HG02840 (cell line): ENCODE data around the gene CDKAL1.
"Not testable (repeated sequence)": the region's sequence is repeated elsewhere in the genome, so short reads cannot be mapped to it uniquely, and the experiment has no call there.

Experiments used
- ATAC-seq: cut with Tn5 transposase; IDR thresholded peaks from one replicate; pipeline ENCODE4 v1.9.1; 2021; ENCODE audit warnings: mild to moderate bottlenecking, moderate library complexity, moderate number of reproducible peaks; ENCODE audit not compliant: unreplicated experiment, low FRiP score

The CDKAL1 gene

DNA sequence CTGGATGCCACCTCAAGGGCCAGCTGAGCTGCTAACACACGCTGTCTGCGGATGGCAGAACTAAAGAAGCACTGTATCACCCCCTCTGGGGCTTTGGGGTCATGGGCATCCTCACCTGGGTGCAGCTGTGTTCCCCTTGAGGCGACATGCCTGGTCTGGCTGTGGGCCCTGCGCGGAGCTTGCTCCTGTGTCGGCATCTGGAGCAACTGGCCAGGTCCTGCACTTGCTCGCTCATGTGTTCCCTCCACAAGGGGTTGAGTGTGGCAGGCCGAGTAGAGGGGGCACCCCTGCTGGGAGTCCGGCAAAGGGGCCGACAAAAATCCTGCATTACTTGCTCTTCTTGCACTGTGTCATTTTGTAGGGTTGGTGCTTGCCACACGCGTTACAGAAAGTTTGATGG is 189.0 kb downstream of the CDKAL1 start:
- ATAC-seq, result no peak

DNA sequence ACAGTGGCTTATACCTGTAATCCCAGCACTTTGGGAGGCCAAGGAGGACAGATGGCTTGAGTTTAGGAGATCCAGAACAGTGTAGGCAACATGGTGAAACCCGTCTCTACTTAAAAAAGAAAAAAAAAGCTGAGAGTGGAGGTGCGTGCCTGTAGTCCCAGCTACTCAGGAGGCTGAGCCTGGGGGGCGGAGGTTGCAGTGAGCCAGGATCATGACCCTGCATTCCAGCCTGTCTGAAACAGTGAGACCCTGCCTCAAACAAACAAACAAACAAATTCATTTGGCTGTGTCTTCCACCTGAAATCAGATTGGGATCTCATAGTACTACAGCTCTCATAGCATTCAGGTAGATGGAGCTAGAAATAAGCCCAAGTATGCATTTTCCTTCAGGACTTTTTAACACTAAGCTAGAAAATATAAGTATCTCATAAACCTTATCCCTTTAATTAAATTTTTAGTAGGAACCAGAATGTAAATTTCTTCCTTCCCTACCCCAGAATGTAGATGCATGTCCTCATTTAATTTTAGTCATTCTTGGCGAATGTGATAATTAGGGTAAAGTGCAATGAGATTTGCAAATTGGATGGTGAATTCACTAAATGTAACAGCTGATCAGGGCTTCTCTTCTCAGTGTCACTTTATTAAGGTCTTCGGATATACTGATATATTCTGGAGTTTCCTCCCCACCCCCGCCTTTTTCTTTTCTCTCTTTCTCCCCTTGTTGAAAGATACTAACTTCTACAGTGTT is 190.4 kb downstream of the CDKAL1 start:
- no peak for ATAC-seq

DNA sequence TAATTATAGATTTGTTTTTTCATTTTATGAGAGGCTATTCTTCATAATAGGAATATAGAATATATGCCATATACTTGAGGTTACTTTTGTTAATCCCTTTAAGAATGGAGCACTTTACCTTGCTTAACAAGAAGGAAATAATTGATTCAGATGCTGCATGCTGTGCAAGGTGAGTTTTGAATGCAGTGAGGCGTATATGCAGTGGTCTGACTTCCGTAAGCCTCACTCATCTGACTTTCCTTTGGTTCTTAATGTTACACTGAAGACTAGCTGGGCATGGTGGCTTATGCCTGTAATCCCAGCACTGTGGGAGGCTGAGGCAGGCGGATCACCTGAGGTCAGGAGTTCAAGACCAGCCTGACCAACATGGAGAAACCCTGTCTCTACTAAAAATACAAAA is 191.0 kb downstream of the CDKAL1 start:
- ATAC-seq, result not testable (repeated sequence)

DNA sequence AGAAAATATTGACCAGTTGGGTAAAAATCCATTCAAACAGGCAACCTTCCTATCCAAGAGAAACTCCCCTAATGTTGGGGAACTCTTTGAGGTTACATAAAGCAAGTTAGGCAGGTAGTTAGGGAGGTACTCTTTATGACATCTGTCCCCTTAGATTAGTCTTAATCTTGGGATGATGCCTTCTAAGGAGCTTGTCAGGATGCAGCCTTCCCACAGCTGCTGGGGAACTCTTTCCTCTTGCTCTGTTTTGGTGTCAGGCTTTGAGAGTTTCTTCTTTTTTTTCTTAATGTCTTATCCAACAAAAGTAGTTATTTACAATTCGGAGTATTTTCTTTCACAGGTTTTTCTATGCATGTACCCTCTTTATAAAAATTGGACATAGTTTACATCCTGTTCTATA is 194.8 kb downstream of the CDKAL1 start:
- ATAC-seq, result no peak

DNA sequence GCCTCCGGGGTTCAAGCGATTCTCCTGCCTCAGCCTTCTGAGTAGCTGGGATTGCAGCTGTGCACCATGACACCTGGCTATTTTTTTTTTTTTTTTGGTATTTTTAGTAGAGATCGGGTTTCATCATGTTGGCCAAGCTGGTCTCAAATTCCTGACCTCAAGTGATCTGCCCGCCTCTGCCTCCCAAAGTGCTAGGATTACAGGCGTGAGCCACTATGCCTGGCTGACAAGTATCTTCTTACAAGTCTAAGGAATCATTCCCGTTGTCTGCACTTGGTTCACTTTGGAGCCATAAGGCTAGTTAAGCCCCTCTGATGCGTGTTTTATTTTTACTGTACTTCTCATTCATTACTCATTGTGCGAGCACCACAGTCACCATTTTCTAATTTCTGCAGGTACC is 198.1 kb downstream of the CDKAL1 start:
- ATAC-seq, result not testable (repeated sequence)

DNA sequence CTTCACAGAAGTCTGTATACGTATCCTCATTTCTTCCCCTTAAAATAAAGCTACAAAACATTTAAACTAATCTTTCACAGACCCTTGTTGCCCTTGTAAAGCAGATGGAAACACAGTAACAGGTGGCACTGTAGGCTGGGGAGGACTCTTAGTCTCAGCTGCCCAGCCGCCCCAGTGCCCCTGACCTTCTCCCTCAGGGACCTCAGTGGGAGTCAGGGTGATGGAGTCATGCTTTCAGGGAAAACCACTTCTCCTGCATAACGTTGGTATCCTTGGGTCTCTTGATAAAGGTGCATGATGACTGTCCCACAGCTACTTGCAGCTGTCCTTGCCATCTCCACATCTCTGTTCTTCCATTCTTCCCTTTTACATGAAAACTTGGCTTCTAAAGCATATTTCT is 198.6 kb downstream of the CDKAL1 start:
- ATAC-seq, result no peak

DNA sequence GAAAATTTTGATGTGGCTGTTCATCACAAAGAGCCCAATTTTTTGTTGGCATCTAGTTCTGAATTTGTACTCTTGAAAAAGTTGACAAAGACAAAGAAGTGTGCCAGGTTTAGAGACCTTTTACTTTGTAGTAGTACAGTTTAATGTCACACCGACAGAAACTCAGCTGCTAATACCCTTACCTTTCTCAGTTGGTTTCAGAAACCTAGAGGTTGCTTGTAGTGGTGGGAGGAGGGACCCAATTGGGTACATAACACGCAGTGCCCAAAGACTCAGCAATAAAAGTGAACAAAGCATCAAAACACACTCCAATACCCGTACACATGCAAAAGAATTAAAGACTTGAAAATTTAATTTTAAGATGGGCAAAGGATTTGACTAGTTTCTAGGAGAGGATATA is 203.7 kb downstream of the CDKAL1 start:
- no peak for ATAC-seq

DNA sequence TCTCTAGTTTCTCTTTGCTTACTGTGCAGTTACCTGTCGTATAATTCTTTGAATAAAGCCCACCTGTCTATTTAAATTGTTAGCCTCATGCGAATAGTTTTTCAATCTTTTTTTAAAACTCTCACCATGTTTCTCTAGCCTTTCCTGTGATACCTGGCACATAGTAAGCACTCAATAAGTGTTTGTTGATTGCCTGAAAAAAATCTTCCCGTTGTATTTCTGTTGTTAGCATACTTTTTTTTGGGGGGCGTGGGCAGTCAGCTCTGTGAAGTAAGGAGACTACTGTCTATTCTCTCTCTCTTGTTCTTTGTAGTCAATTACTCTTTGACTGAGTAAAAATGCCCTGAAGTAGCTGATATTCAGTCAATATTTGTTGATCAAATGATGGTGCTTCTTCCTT is 205.8 kb downstream of the CDKAL1 start:
- ATAC-seq, result no peak

DNA sequence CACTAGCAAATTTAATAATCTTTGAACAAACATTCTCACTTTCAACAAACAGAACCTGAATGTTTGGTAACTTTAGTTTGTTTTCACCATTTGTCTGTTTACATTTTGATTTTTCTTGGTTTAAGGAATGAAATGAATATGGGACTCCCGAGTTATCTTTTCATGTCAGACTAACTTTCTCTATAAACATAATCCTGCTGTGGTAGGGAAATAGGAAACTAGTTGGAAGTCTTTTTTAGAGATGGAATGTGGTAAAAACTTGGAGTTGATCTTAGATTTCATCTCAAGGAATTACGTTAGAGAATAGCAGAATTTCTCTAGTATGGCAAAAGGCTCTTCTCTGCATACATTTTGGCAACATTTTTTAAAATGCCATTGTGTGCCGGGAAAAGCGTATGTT is 206.5 kb downstream of the CDKAL1 start:
- no peak for ATAC-seq

DNA sequence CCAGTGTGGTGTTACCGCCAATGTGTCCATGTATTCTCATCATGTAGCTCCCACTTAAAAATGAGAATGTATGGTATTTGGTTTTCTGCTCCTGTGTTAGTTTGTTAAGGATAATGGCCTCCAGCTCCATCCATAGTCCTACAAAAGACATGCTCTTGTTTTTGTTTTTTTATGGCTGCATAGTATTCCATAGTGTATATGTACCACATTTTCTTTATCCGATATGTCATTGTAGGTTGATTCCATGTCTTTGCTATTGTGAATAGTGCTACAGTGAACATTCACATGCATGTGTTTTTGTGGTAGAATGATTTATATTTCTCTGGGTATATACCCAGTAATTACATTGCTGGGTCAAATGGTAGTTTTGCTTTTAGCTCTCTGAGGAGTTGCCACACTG is 207.2 kb downstream of the CDKAL1 start:
- ATAC-seq, result no peak

DNA sequence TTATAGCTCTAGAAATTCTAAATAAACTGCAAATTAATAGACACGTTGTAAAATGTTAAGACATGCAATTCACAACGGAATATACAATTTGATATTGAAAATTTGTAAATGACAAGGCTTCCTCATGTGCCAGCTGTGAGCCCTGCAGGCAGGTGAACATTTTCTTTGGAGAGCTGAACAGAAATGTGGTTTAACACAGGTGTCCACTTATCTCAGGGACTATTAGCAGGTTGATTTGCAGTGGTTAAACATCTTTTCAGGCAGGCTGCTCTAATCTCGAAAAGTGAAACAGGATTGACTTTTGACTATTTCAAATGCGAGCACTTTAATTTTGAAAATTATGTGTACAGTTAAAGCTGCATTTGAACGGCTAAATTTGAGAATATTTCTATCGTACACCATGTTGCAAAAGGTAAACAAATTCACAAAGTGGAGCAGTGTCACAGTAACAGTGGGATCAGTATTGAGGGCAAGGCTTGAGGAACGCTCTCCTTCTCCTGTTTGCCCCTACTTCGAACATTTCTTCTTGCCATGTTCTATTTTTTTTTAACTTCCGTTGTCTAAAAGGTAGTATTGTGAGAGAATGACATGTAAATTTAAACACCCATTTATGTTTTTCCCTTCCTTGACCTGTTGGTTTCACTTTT is 210.8 kb downstream of the CDKAL1 start:
- ATAC-seq, result no peak

DNA sequence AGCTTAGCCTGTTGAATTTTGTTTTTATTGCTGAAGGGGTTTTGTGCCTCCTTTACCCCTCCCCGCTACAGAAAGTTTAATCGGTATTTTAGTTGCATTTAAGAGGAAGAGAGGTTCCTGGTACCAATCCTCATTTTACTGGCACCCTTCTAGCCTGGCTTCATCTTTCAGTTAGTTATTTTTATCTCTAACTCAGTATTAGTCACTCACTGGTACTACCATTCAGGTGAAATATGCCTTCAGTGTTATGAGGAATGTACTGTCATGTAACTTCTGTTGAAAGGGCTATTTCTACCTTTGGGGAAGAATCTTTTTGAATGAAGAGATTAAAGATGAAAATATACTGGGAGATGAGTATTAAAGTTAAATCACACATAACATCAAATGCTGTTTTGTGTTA is 211.8 kb downstream of the CDKAL1 start:
- no peak for ATAC-seq

DNA sequence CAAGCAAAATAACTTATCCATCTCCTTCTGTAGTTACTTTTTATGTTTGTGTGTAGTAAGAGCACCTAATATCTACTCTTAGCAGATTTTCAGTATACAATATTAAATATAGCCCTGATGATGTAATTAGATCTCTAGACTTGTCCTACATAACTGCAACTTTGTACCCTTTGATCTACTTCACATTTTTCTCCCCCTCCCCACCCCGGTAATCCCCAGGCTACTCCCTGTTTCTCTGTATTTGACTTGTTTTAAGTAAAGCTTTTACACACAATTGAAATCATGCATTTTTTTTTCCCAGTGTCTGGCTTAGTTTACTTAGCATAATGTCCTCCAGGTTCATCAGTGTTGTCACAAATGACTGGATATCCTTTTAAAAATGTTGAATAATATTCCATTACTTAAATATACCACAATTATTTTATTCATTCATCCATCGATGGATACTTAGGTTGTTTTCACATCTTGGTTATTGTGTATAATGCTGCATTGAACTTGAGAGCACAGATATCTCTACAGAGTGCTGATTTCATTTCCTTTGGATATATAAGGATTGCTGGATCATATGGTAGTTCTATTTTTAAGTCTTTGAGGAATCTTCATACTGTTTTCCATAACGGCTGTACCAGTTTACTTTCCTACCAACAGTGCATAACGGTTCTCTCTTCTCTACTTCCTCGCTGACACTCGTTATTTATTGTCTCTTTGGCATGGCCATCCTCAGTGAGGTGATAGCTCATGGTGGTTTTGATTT is 212.7 kb downstream of the CDKAL1 start:
- no peak for ATAC-seq

DNA sequence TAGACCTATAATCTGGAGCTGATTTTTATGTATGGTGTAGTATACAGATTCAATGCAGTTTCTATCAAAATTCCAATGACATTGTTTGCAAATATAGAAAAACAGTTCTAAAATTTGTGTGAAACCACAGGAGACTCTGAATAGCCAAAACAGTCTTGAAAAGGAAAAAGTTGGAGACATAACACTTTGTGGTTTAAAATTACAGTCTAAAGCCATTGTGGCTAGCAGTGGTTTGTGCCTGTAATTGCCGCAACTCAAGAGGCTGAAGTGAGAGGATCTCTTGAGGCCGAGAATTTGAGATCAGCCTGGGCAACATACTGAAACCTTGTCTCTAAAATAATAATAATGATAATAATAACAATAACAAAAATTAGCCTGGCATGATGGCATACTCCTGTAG is 213.7 kb downstream of the CDKAL1 start:
- ATAC-seq, result no peak

DNA sequence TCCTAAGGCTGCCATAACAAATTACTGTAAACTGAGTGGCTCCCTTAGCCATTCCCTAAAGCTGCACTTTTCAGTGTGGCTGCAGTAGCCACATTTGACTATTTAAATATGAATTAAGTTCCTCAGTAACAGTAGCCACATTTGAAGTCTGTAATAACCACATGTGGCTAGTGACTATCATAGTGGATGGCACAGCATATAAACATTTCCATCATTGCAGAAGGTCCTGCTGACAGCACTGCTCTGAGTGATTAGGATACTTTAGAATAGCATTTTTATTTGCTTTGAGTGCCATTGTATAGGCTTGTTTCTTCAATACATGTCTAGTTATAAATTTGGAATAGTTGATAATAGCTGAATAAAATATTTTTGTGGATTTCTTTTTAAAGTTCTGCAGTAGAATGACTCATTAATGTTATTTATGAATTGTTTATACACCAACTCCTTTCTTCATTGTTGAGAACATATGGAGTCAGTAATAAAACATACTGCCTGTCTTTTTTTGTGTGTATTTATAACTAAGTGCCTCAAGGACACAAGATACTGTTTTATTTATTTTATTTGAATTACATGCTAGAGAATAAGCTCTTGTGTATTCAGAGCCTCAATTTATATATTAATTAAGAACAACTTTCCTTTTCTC is 217.2 kb downstream of the CDKAL1 start:
- ATAC-seq, result no peak

DNA sequence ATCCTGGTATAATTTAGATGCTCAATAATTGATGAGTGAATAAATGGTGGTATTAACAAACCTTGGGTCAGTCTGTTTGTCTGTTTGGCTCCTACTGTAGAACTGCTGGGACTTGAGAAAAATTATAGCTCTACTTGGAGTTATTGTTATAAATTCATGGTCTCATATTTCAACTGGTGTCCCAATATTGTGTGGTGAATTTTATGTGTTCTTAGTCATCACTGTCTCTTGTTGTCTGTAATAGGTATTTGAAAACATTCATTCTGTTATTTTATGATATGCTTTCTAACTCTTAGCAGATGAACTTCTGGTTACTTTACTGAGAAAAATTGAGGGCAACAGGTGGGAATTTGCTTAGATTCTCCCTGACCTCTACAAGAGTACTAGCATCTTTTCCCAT is 221.4 kb downstream of the CDKAL1 start:
- no peak for ATAC-seq

DNA sequence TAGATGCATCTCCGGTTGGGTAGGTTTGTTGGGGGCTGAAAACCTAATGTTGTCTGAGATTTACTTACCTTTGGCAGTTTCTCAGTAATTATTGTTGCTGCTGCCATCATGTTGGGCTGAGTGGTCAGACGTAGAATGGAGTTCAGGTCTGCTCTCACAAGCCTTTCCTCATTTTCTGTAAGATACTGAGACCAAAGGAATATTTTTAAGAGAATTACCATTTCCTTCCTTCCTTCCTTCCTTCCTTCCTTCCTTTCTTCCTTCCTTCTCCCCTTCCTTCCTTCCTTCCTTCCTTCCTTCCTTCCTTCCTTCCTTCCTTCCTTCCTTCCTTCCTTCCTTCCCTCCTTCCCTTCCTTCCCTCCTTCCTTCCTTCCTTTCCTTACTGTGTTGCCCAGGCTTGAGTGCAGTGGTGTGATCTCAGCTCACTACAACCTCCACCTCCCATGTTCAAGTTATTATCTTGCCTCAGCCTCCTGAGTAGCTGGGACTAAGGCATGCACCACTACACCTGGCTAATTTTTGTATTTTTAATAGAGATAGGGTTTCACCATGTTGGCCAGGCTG is 222.4 kb downstream of the CDKAL1 start:
- ATAC-seq, result not testable (repeated sequence)

DNA sequence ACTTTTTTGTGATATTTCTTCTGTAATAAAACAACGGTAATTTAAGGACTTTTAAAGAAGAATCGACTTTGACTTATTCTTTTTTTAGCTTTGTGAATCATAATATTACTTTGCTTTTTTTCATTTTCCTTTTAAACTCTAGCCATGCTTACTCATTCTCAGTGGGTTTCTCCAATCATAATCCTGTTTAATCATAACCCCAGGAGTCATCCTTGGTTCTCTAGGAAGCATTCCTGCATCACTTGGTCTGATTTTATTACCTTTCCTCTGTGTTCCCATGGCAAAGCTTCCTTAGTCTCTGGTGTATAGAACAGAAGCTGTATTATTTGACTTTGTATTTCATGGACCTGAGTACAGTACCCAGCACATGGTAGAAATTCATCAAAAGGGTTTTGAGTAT is 223.5 kb downstream of the CDKAL1 start:
- ATAC-seq, result no peak

DNA sequence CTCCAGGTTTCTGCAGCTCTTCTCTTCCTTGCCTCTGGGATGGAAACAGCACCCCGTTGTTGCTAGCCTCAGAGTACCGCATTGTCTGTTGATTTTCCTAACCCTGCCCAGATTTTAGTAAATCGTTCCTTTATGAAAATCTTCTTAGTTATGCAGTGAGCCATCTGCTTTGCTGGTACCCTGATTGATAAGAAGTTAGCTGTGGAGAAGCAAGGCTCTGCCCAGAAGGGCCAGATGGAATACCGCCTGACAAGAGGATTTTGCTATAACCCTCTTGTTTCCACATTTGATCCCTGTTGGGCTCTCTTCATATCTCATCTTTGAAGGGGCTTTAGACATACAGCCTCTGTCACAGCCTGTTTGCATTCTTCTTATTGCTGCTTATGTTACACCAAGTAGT is 229.0 kb downstream of the CDKAL1 start:
- no peak for ATAC-seq

DNA sequence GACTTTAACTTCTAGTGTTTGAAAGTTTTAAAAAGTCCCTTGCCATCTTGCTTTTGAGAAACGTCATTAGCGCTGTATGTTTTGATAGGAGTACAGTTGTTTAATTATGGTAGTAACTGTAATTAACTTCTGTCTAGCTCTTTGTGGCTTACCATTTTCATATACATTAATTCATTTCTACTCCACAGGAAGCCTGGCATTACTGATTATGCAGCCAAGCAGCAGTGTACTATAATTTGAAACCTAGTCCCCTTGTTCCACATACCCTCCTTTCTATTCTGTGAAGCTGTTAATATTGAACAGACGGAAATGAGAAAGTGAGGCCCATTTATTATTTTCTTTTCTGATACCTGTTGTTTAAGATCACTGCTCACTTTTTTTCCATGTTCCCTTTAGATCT is 235.4 kb downstream of the CDKAL1 start:
- ATAC-seq, result no peak

DNA sequence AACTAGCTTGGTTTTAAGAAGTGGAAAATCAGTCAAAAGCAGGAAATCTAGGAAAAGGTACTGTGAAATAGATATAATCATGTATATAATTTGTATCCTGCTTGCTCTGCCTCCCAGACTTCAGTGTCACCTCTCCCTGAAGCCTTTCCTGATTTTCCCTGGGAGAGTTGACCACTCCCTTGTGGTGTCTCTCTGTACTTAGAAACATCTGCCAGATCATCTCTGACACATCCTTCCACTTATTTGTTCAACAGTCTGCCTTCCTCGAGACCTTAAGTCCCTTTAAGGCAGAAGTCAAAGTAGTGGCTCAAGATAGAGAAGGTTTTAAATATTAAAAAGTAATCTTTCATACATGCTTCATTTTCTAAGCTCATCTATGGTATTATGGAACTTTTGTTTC is 236.5 kb downstream of the CDKAL1 start:
- ATAC-seq, result no peak
